CD14-positive monocyte (primary cell): ENCODE results near the gene SECTM1. TPM values are rescaled to one million over a fixed set of nuclear protein-coding genes. Genes with fewer than 3 reads are reported as not detected.

Source experiments
- DNase-seq, 3 donors: peaks; one replicate each; pipeline ENCODE4 v3.0.0-alpha.2; 2011 to 2022
- H2AFZ ChIP-seq: 2 replicates; pipeline ENCODE4 v1.6.0; 2012; ENCODE audit warnings: mild to moderate bottlenecking, low read depth, low read length, inconsistent platforms; ENCODE audit not compliant: insufficient read depth, poor library complexity, severe bottlenecking
- H3K27ac ChIP-seq, 2 donors: 1 replicate in 1 of 2; 2 replicates in 1 of 2; pipeline ENCODE4 v1.5.1; 2012 to 2013; ENCODE audit warnings: low read length in 2 of 2, control low read depth in 1 of 2, inconsistent platforms in 1 of 2, low read depth in 1 of 2, mild to moderate bottlenecking in 1 of 2
- H3K27me3 ChIP-seq, 2 donors: one replicate each; pipeline versions ENCODE4 v1.6.0 to v1.6.1; 2011 to 2013; ENCODE audit warnings: low read length in 2 of 2; ENCODE audit not compliant: control insufficient read depth in 2 of 2, insufficient read depth in 2 of 2
- H3K36me3 ChIP-seq, 2 donors: replicated peaks in 1 of 2; 1 replicate in 1 of 2; 2 replicates in 1 of 2; pipeline versions ENCODE4 v1.5.1 to v1.6.1; 2012 to 2013; ENCODE audit warnings: low read length in 2 of 2, control low read depth in 1 of 2, inconsistent platforms in 1 of 2, mild to moderate bottlenecking in 1 of 2; ENCODE audit not compliant: insufficient read depth in 2 of 2, control insufficient read depth in 1 of 2
- H3K4me1 ChIP-seq, 2 donors: 1 replicate in 1 of 2; 2 replicates in 1 of 2; pipeline versions ENCODE4 v1.5.1 to v1.6.1; 2012 to 2013; ENCODE audit warnings: low read length in 2 of 2, control low read depth in 1 of 2, inconsistent platforms in 1 of 2, mild to moderate bottlenecking in 1 of 2, moderate library complexity in 1 of 2; ENCODE audit not compliant: insufficient read depth in 2 of 2, control insufficient read depth in 1 of 2
- H3K4me2 ChIP-seq: replicated peaks from 2 replicates; pipeline ENCODE3; 2012; ENCODE audit warnings: low read length, moderate library complexity, mild to moderate bottlenecking; ENCODE audit not compliant: poor library complexity, severe bottlenecking; ENCODE audit errors: extremely low read depth
- H3K4me3 ChIP-seq, 3 experiments: fragments of 200-600 bp in 1 of 3; sonication (generic) in 1 of 3; replicated peaks in 1 of 3; 1 replicate in 2 of 3; 2 replicates in 1 of 3; pipeline ENCODE4 v1.5.1; 2011 to 2013; ENCODE audit warnings: low read length in 3 of 3, mild to moderate bottlenecking in 3 of 3, control low read depth in 2 of 3, low read depth in 2 of 3, inconsistent platforms in 1 of 3, moderate library complexity in 1 of 3
- H3K79me2 ChIP-seq: 2 replicates; pipeline ENCODE4 v1.6.0; 2012; ENCODE audit warnings: mild to moderate bottlenecking, control low read depth, inconsistent platforms, low read length, moderate library complexity; ENCODE audit not compliant: insufficient read depth
- H3K9ac ChIP-seq: 2 replicates; pipeline ENCODE4 v1.6.0; 2017; ENCODE audit warnings: low read length, mild to moderate bottlenecking; ENCODE audit not compliant: insufficient read depth, poor library complexity, severe bottlenecking
- H3K9me3 ChIP-seq, 2 donors: replicated peaks in 1 of 2; 1 replicate in 1 of 2; 2 replicates in 1 of 2; pipeline versions ENCODE4 v1.5.1 to v1.6.1; 2012 to 2013; ENCODE audit warnings: low read length in 2 of 2, control low read depth in 1 of 2; ENCODE audit not compliant: control insufficient read depth in 1 of 2, insufficient read depth in 1 of 2
- H4K20me1 ChIP-seq: 2 replicates; pipeline ENCODE4 v1.6.0; 2012; ENCODE audit warnings: mild to moderate bottlenecking, low read length, control low read depth, moderate library complexity; ENCODE audit not compliant: insufficient read depth
- H3K27ac Mint-ChIP-seq, 7 donors: one replicate each; pipeline ENCODE4 v1.8.0; 2020; ENCODE audit warnings: mild to moderate bottlenecking in 7 of 7, mixed read lengths in 7 of 7, moderate library complexity in 6 of 7, inconsistent platforms in 2 of 7
- H3K27me3 Mint-ChIP-seq, 3 donors: one replicate each; pipeline ENCODE4 v1.8.0; 2021 to 2022; ENCODE audit warnings: low read depth in 3 of 3, mild to moderate bottlenecking in 3 of 3, mixed read lengths in 3 of 3, moderate library complexity in 3 of 3, inconsistent platforms in 1 of 3
- H3K36me3 Mint-ChIP-seq, 2 donors: one replicate each; pipeline ENCODE4 v1.8.0; 2020; ENCODE audit warnings: mixed read lengths in 2 of 2, inconsistent platforms in 1 of 2, mild to moderate bottlenecking in 1 of 2
- H3K4me1 Mint-ChIP-seq: one replicate; pipeline ENCODE4 v1.8.0; 2020; ENCODE audit warnings: mild to moderate bottlenecking, mixed read lengths
- H3K4me3 Mint-ChIP-seq, 2 donors: one replicate each; pipeline ENCODE4 v1.8.0; 2020; ENCODE audit warnings: mild to moderate bottlenecking in 2 of 2, mixed read lengths in 2 of 2, moderate library complexity in 1 of 2
- H3K9me3 Mint-ChIP-seq, 7 donors: one replicate each; pipeline ENCODE4 v1.8.0; 2020 to 2022; ENCODE audit warnings: mixed read lengths in 7 of 7, mild to moderate bottlenecking in 6 of 7, moderate library complexity in 6 of 7, inconsistent platforms in 2 of 7
- CTCF ChIP-seq: fragments of 200-600 bp; IDR thresholded peaks from one replicate; pipeline ENCODE4 v1.8.0; 2022; ENCODE audit warnings: antibody characterized with exemption, mild to moderate bottlenecking
- WGBS: methylation state at CpG from one replicate; pipeline ENCODE4 v1.1.5; 2013; ENCODE audit warnings: missing lambda C conversion rate; ENCODE audit not compliant: insufficient coverage; 5-methylcytosine and 5-hydroxymethylcytosine counted together
- intact Hi-C, 2 donors: fragments of 100-400 bp; cut with micrococcal nuclease; formaldehyde crosslinking; loops; one replicate each; pipeline versions ENCODE4 v1.15.0 to v1.15.1; 2023
- polyA plus RNA-seq, 3 donors: library from polyadenylated mRNA; depleted of rRNA in 1 of 3; unstranded in 2 of 3; stranded (reverse) in 1 of 3; fragments of 300-500 nt in 2 of 3; fragments of >200 nt in 1 of 3; fragmentation: Illumina TruSeq in 2 of 3; gene quantifications; 1 replicate in 2 of 3; 2 replicates in 1 of 3; pipeline ENCODE4 v1.2.3, GENCODE V29; 2012 to 2021

The SECTM1 gene
- polyA plus RNA-seq, 3 donors: 136 to 209 (median 188) TPM

- peaks cover 2 to 9% of the 10 kb centered on the region in 2 donors for H3K36me3 ChIP-seq
- Mint-ChIP-seq H3K4me3 (no peak overlapping the region), H3K4me1 (peaks cover 20% of the 10 kb centered on the region), H3K36me3 (peaks cover 17 to 24% of the 10 kb centered on the region in 2 donors), H3K9me3 (peaks cover 0 to 5% (median 3%) of the 10 kb centered on the region in 7 donors), H3K27ac (no peak overlapping the region), H3K27me3 (peaks cover 16 to 44% (median 26%) of the 10 kb centered on the region in 3 donors)
- no peak overlapping the region for H3K4me2 ChIP-seq
- H2AFZ ChIP-seq: no peak overlapping the region
- TF ChIP-seq CTCF: no peak
- DNase-seq: no peak
- intact Hi-C loops: loop anchor here (2.0 to 10.0 kb wide), 4 partner anchors 75 to 295 kb away; partner anchors contain the start of genes CENPX (in 1 of the 2) and LRRC45 (in 1 of the 2)
- no peaks in the 10 kb centered on the region for H3K79me2 ChIP-seq
- no peak overlapping the region for H3K9ac ChIP-seq
- H3K27ac ChIP-seq: no peak overlapping the region
- peaks cover 0 to 20% of the 10 kb centered on the region in 2 donors for H3K27me3 ChIP-seq
- peaks cover 0 to 15% of the 10 kb centered on the region in 2 donors for H3K9me3 ChIP-seq
- H3K4me1 ChIP-seq: peaks cover 18 to 26% of the 10 kb centered on the region in 2 donors
- H3K4me3 ChIP-seq: no peak overlapping the region
- peaks cover 71% of the 10 kb centered on the region for H4K20me1 ChIP-seq
- WGBS: 98% methylated on average over 29 of the region's 35 CpGs
Measured at GRCh38 chr17:82319619-82320062, 13.9 kb downstream of the SECTM1 start.

GRCh38 chr17:82318772-82319606, 14.6 kb downstream of the SECTM1 start:
- H2AFZ ChIP-seq: no peak overlapping the region
- Mint-ChIP-seq H3K27ac (no peak overlapping the region), H3K9me3 (peaks cover 0 to 5% (median 3%) of the 10 kb centered on the region in 7 donors), H3K4me1 (peaks cover 26% of the 10 kb centered on the region), H3K27me3 (peaks cover 18 to 50% (median 29%) of the 10 kb centered on the region in 3 donors), H3K4me3 (no peak overlapping the region), H3K36me3 (peaks cover 14 to 19% of the 10 kb centered on the region in 2 donors)
- H3K9me3 ChIP-seq: peaks cover 0 to 15% of the 10 kb centered on the region in 2 donors
- H3K27ac ChIP-seq: no peak overlapping the region
- intact Hi-C loops: no loop called here
- H4K20me1 ChIP-seq: peaks cover 65% of the 10 kb centered on the region
- no peaks in the 10 kb centered on the region for H3K79me2 ChIP-seq
- no peak for TF ChIP-seq CTCF
- no peak overlapping the region for H3K4me2 ChIP-seq
- WGBS: 97% methylated on average over 74 of the region's 76 CpGs
- H3K36me3 ChIP-seq: peaks cover 0 to 7% of the 10 kb centered on the region in 2 donors
- H3K27me3 ChIP-seq: peaks cover 0 to 20% of the 10 kb centered on the region in 2 donors
- no peak overlapping the region for H3K9ac ChIP-seq
- peaks cover 23 to 33% of the 10 kb centered on the region in 2 donors for H3K4me1 ChIP-seq
- no peak for DNase-seq
- H3K4me3 ChIP-seq: no peak overlapping the region
